ENCODE measurements around the gene ITGA11.

ITGA11 gene

GRCh38 chr15:68325726-68326125, 106.2 kb downstream of the ITGA11 start:
- no peak for DNase-seq

- DNase-seq: no peak
Measured at GRCh38 chr15:68322796-68323195, 109.2 kb downstream of the ITGA11 start.

GRCh38 chr15:68321229-68321628, 110.7 kb downstream of the ITGA11 start:
- no peak for DNase-seq

- DNase-seq: no peak
Measured at GRCh38 chr15:68319997-68320396, 112.0 kb downstream of the ITGA11 start.

- DNase-seq: no peak
Measured at GRCh38 chr15:68318931-68319909, 112.7 kb downstream of the ITGA11 start.

GRCh38 chr15:68318008-68318835, 113.7 kb downstream of the ITGA11 start:
- DNase-seq: no peak

GRCh38 chr15:68317281-68318007, 114.5 kb downstream of the ITGA11 start:
- no peak for DNase-seq

GRCh38 chr15:68316061-68316804, 115.7 kb downstream of the ITGA11 start:
- no peak for DNase-seq

- DNase-seq: no peak
Measured at GRCh38 chr15:68315495-68316031, 116.4 kb downstream of the ITGA11 start.

- no peak for DNase-seq
Measured at GRCh38 chr15:68315035-68315434, 116.9 kb downstream of the ITGA11 start.

- no peak for DNase-seq
Measured at GRCh38 chr15:68314563-68314962, 117.4 kb downstream of the ITGA11 start.

- no peak for DNase-seq
Measured at GRCh38 chr15:68313501-68314410, 118.2 kb downstream of the ITGA11 start.

GRCh38 chr15:68312701-68313204, 119.2 kb downstream of the ITGA11 start:
- no peak for DNase-seq

GRCh38 chr15:68311859-68312557, 120.0 kb downstream of the ITGA11 start:
- DNase-seq: no peak

- DNase-seq: no peak
Measured at GRCh38 chr15:68311464-68311835, 120.5 kb downstream of the ITGA11 start.

- DNase-seq: no peak
Measured at GRCh38 chr15:68310804-68311463, 121.0 kb downstream of the ITGA11 start.

- no peak for DNase-seq
Measured at GRCh38 chr15:68310178-68310803, 121.7 kb downstream of the ITGA11 start.

- no peak for DNase-seq
Measured at GRCh38 chr15:68309024-68309423, 122.9 kb downstream of the ITGA11 start.
